Gastroesophageal sphincter (tissue), 4 donors: ENCODE measurements around the gene RPS6KA6. TPM values are rescaled to one million over a fixed set of nuclear protein-coding genes. Genes with fewer than 3 reads are reported as not detected.
A peak's percentile ranks its signal among the peaks of the same experiment; 100 is the strongest.

Experiments used
- ATAC-seq: fragments of 150-250 bp; one replicate; pipeline ENCODE4 v1.9.1; 2016; ENCODE audit warnings: mild to moderate bottlenecking, moderate library complexity
- H3K27ac ChIP-seq, 4 donors: fragments of 200-600 bp; sonication (generic) in 3 of 4; 1 replicate in 3 of 4; 2 replicates in 1 of 4; pipeline ENCODE4 v1.5.1; 2016 to 2019
- H3K27me3 ChIP-seq: fragments of 200-600 bp; sonication (generic); one replicate; pipeline ENCODE4 v1.5.1; 2019
- H3K36me3 ChIP-seq, 2 donors: fragments of 200-600 bp; sonication (generic); one replicate each; pipeline ENCODE4 v1.5.1; 2019; ENCODE audit warnings: control low read depth in 1 of 2
- H3K4me1 ChIP-seq, 3 donors: fragments of 200-600 bp; sonication (generic); 1 replicate in 2 of 3; 2 replicates in 1 of 3; pipeline ENCODE4 v1.5.1; 2016 to 2019; ENCODE audit warnings: control low read depth in 2 of 3
- H3K4me3 ChIP-seq, 2 donors: fragments of 200-600 bp; sonication (generic); one replicate each; pipeline ENCODE4 v1.5.1; 2019; ENCODE audit warnings: mild to moderate bottlenecking in 1 of 2, moderate library complexity in 1 of 2
- H3K9me3 ChIP-seq, 3 donors: fragments of 200-600 bp; sonication (generic); one replicate each; pipeline ENCODE4 v1.5.1; 2017 to 2019; ENCODE audit warnings: control low read depth in 2 of 3
- EP300 ChIP-seq: sonication (generic); formaldehyde crosslinking; IDR thresholded peaks from one replicate; pipeline ENCODE4 v1.6.1; 2017; ENCODE audit warnings: antibody characterized with exemption, mild to moderate bottlenecking
- POLR2A ChIP-seq, 2 donors: fragments of 450-650 bp; IDR thresholded peaks; one replicate each; pipeline ENCODE4 v1.6.1; 2017; ENCODE audit warnings: antibody characterized with exemption in 2 of 2, mild to moderate bottlenecking in 2 of 2, moderate library complexity in 1 of 2
- POLR2AphosphoS5 ChIP-seq: sonication (generic); formaldehyde crosslinking; IDR thresholded peaks from one replicate; pipeline ENCODE4 v1.6.1; 2017; ENCODE audit warnings: antibody characterized with exemption
- WGBS, 2 donors: methylation state at CpG; one replicate each; pipeline ENCODE4 v1.1.5; 2018; ENCODE audit warnings: low coverage in 1 of 2; 5-methylcytosine and 5-hydroxymethylcytosine counted together
- small RNA-seq, 4 donors: library from RNA; depleted of rRNA; stranded (forward); fragments of <200 nt; gene quantifications; one replicate each; pipeline ENCODE3, GENCODE V24; 2016
- total RNA-seq, 4 donors: library from RNA; depleted of rRNA; stranded (reverse); fragments of >200 nt; gene quantifications; one replicate each; pipeline ENCODE4 v1.1.0, GENCODE V29; 2016
- TF ChIP-seq, protein P1 (sequence below), 4 experiments: fragments of 200-600 bp in 2 of 4; fragments of 450-650 bp in 2 of 4; sonication (generic) in 1 of 4; IDR thresholded peaks; one replicate each; pipeline ENCODE4 v1.5.1; 2017 to 2019; ENCODE audit warnings: antibody characterized with exemption in 4 of 4, mild to moderate bottlenecking in 2 of 4, moderate library complexity in 2 of 4

The RPS6KA6 gene
- total RNA-seq, 4 donors from 2014 or later: 2.8 to 5.5 (median 4.9) TPM

DNA sequence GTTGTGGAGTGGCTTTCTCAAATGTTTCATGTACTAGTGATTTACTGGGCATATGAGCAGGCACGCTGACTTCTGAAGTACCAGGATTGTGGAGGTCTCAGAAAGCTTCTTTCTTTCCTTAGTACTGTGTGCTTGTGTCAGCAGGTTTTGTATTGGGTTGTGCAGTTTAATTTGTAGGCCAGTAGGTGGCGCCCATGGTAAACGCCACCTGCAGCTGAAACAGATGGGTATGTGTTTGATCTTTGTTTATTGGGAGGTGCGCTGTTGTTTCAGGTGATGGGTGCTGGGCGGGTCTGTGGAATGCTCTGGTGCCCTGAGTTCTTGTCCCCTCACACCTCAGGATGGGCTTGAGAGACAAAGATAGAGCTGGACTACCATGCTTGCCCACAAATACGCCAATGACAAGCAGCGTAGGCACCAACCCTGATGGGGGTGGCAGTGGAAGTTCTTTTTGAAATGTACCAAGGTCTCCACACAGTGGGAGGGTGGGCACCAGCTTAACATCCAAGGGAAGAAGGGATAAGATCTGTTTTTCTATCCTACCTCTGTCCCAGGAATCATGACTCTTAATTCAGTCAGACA, 141.5 kb downstream of the RPS6KA6 start:
- TF ChIP-seq POLR2AphosphoS5 (no peak), POLR2A (IDR thresholded peaks at IDR 0.05) (no peak), EP300 (no peak)
- TF ChIP-seq, protein P1, sequence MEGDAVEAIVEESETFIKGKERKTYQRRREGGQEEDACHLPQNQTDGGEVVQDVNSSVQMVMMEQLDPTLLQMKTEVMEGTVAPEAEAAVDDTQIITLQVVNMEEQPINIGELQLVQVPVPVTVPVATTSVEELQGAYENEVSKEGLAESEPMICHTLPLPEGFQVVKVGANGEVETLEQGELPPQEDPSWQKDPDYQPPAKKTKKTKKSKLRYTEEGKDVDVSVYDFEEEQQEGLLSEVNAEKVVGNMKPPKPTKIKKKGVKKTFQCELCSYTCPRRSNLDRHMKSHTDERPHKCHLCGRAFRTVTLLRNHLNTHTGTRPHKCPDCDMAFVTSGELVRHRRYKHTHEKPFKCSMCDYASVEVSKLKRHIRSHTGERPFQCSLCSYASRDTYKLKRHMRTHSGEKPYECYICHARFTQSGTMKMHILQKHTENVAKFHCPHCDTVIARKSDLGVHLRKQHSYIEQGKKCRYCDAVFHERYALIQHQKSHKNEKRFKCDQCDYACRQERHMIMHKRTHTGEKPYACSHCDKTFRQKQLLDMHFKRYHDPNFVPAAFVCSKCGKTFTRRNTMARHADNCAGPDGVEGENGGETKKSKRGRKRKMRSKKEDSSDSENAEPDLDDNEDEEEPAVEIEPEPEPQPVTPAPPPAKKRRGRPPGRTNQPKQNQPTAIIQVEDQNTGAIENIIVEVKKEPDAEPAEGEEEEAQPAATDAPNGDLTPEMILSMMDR (IDR thresholded peaks at IDR 0.05): peak in 3 of 4 experiments; percentile 13 to 72 (median 23)
- Histone ChIP-seq H3K27me3 (no peaks in the 10 kb centered on the region), H3K9me3 (no peaks in the 10 kb centered on the region), H3K4me1 (no peaks in the 10 kb centered on the region), H3K36me3 (no peaks in the 10 kb centered on the region), H3K4me3 (no peak overlapping the region), H3K27ac (no peak overlapping the region)
- 44% methylated on average over 2 of the region's 7 CpGs; no CpG with 5 or more reads in 1 of the 2 donors for WGBS, 2 donors
- no peak for ATAC-seq

DNA sequence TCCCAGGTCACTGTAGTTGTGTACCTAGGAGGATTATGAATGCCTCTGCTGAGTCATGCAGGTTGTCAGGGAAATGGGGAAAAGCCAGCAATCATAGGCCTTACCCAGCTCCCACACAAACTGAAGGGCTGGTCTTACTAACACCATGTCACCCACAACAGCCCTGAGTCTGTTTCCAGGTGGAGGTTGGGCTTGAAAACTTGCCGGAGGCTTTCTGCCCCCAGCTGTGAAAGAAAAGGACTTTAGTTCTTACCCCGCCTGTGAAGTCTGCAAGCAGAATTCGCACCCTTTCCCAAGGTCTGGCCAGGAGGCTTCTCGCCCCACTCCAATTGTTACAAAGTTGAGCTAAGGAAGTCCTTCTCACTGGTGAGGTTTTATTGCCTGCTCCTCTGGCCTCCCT, 143.9 kb downstream of the RPS6KA6 start:
- WGBS, 2 donors: no CpG with 5 or more reads among the region's 4 CpGs
- no peak for ATAC-seq

More for the DNA sequence above, 143.9 kb downstream of the RPS6KA6 start:
- Histone ChIP-seq H3K4me3 (no peak overlapping the region), H3K9me3 (no peaks in the 10 kb centered on the region), H3K27me3 (no peaks in the 10 kb centered on the region), H3K27ac (no peak overlapping the region), H3K4me1 (no peaks in the 10 kb centered on the region), H3K36me3 (no peaks in the 10 kb centered on the region)
- TF ChIP-seq POLR2AphosphoS5 (no peak), EP300 (no peak), POLR2A (IDR thresholded peaks at IDR 0.05) (no peak)
- TF ChIP-seq, protein P1 (IDR thresholded peaks at IDR 0.05): no peak

Small RNA genes within 50 kb of the gene (small RNA-seq; reads per million reads assigned to genes)
- gene MIR548I4: 0 reads per million in 4 donors
